Measurements from ENCODE around the gene DZIP3.
A peak's percentile ranks its signal among the peaks of the same experiment; 100 is the strongest.
"Not testable (repeated sequence)": the region's sequence is repeated elsewhere in the genome, so short reads cannot be mapped to it uniquely, and the experiment has no call there.

DZIP3 gene

DNA sequence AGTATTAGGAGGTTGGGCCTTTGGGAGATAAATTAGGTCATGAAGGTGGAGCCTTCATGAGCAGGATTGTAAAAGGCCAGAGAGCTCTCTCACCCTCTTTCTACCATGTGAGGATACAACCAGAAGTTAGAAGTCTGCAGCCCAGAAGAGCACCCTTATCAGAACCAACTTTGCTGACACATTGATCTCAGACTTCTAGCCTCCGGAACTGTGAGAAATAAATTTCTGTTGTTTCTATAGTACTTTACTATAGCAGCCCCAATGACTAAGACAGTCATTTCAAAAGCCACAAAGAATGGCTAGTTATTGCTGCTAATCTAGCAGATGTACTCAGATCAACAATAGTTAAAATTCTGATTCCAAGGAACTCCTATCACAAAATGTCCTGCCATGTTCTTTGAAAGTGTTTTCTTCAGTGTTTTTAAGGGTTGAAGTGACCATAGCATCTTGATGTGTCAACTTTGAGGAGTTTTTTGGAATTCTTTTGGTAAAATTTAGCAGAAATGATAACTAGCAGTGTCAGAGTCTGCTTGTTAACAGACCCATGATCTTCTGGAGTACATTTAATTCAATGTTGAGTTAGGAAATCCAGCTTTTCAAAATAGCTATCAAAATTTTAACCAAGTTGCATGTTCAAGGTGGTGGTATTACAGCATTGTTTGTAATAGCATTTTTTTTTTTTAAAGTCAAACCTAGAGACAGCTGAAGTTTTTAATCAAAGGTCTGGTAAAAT lies 10.3 kb downstream of the DZIP3 start:
- no peak for DNase-seq (ENCODE audit: low read depth in 2 of 3, low spot score in 2 of 3)

DNA sequence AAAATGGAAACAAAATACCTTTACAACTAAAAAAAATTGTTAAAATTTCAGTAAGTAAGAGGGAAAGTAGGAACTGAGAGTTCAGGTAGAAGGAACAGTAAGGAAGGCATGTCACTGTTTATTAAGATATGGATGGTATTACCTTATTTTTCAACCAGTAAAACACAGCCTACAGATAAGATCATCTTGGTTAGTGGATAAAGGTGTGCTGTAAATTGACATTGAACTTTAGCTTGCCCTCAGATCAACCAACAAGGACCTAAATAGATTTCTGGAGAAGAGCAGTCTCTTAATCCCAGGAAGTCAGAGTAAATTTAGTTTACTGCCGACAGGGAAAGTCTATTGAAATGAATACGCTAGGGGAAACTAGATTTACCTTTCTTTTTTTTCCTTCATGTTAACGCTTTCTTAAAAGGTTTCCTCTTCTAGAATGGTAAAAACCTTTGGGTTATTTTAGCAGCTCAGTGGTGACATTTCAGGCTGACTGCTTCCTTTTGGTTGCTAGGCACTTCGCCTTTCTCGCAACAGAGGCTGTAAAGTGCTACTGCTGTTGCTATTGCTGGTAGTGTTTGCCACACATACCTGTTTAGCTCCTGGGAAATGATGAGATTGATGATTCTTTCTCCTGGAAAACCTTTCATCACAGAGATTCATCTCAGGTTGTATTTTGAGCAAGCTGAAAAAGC lies 12.9 kb downstream of the DZIP3 start:
- no peak for DNase-seq (ENCODE audit: low read depth in 2 of 3, low spot score in 2 of 3)

- DNase-seq (ENCODE audit: low read depth in 2 of 3, low spot score in 2 of 3), result no peak
These were observed 13.4 kb downstream of the DZIP3 start for GRCh38 chr3:108602935-108603294.

GRCh38 chr3:108603691-108604090 lies 14.2 kb downstream of the DZIP3 start:
- DNase-seq (ENCODE audit: low read depth in 2 of 3, low spot score in 2 of 3), result no peak

GRCh38 chr3:108605028-108605427 lies 15.5 kb downstream of the DZIP3 start:
- DNase-seq (ENCODE audit: low read depth in 2 of 3, low spot score in 2 of 3), result no peak

- DNase-seq (ENCODE audit: low read depth in 2 of 3, low spot score in 2 of 3), result no peak
These were observed 16.0 kb downstream of the DZIP3 start for GRCh38 chr3:108605491-108605890.

DNA sequence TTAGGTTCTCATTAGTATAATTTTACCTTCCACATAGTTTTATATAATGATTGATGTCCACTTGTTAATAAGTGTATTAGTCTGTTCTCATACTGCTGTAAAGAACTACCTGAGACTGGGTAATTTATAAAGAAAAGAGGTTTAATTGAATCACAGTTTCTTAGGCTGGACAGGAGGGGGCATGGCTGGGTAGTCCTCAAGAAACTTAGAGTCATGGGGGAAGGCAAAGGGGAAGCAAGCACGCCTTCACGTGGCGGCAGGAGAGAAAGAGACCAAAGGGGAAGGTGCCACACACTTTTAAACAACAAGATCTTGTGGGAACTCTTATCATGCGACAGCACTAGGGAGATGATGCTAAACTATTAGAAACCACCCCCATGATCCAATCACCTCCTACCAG lies 19.2 kb downstream of the DZIP3 start:
- DNase-seq (ENCODE audit: low read depth in 2 of 3, low spot score in 2 of 3), result no peak

DNA sequence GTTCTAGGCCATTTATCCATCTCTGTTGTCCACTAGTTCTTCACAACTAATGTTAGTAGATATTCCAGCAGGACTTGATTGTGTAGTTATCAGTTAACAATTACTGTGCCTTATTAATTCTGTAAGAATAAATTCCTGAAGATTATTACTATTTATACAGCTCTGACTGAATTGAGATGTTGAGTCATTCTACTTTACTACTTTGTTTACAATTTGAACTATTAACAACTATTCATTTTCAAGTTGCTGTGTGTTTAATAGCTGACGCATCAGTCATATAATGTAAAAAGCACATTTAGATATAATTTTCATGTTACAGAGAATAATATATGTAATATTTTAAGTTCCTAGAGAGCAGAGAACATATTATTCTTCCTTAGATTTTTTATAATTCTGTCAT lies 21.1 kb downstream of the DZIP3 start:
- DNase-seq (ENCODE audit: low read depth in 2 of 3, low spot score in 2 of 3), result no peak

GRCh38 chr3:108616090-108616489 lies 26.6 kb downstream of the DZIP3 start:
- not testable (repeated sequence) for DNase-seq (ENCODE audit: low read depth in 2 of 3, low spot score in 2 of 3)

DNA sequence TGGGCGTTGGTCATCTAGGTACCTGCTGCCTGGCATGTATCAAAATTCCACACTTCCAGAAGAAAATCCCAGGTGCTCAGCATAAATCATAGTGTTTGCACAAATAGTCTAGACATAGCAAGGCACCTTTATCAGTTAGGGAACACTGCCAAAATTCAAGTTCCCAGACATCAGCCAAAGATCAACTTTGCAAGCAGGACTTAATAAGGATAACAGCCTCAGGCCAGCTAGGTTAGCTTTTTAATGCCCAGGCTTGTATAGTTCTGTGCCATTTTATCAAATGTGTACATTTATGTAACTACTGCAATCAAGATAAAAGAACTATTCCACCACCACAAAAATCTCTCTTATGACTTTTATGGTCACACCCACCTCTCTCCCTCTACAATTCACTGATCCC lies 30.7 kb downstream of the DZIP3 start:
- DNase-seq (ENCODE audit: low read depth in 2 of 3, low spot score in 2 of 3), result no peak

DNA sequence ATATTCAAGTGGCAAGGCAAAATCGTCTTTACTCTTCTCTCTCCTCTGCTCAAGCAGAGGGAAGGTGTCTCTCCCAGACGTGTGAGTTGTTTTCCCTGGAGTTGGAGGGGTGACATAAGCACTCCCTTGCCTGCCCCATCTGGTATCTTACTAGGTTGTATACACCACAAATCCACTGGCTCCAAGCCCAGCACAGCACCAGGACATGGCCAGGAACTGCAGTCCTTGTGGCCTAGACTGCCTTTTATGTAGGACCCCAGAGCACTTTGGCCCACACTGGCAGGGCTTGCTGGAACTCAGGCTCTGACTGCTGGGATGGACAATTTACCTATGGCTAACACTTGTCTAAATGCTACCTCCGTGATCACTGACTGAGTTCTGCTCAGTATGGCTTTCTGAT lies 34.0 kb downstream of the DZIP3 start:
- DNase-seq (ENCODE audit: low read depth in 2 of 3, low spot score in 2 of 3), result no peak

GRCh38 chr3:108629974-108630373 lies 40.5 kb downstream of the DZIP3 start:
- no peak for DNase-seq (ENCODE audit: low read depth in 2 of 3, low spot score in 2 of 3)

DNA sequence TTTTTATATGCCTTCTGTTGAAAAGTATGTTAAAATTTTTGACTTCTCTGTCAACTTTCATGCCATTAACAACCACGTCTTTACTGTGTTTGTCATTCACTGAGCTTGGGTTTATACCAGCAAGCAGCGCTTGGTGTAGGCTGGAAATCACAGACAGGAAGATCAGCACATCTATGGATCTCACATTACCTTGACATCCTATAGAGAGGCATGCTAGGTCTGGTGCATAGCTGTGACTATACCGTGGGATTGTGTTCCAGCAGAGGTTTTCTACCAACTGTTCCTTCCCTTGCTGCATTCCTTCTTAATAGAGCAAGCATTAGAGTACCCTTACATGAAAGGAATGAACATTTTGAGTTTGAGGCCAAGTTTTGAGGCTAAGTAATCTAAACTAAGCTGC lies 53.0 kb downstream of the DZIP3 start:
- DNase-seq (ENCODE audit: low read depth in 2 of 3, low spot score in 2 of 3), result no peak

DNA sequence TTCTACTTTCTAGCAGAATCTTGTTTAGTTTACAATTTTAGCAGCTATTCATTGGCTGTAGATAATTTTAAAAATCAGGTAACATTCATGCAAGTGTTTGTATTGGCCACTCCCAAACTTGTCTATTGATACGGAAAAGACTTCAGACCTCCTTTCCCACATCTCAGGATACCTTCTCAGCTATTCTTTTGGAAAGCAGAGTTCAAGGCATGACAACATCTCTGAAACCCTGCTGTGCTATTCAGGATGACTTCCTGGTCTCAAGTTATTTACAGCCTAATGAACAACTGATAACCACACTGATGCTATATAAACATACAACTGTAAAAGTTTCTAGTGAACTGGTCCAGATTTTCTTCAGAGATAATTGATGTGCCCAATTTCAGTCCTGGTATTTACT lies 55.8 kb downstream of the DZIP3 start:
- no peak for DNase-seq (ENCODE audit: low read depth in 2 of 3, low spot score in 2 of 3)

- DNase-seq (ENCODE audit: low read depth in 2 of 3, low spot score in 2 of 3), result not testable (repeated sequence)
These were observed 66.1 kb downstream of the DZIP3 start for GRCh38 chr3:108655664-108656063.

DNA sequence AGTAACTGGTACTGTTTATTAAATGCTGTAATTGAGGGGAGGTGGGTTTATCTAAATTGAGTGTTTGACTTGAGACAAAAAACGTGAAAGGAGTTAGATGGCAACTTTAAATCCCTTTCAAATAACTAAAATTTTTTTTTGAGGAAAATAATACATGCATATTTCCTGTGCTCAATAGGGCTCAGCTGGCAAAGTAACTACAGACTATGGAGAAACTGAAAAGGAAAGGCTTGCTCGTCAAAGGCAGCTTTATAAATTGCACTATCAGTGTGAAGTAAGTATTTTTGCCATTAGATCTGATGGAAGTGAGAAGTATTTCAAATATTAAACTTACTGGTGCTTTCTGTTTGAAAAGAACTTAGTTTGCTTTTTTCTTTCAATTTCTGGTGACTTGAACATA lies 72.2 kb downstream of the DZIP3 start:
- no peak for DNase-seq (ENCODE audit: low read depth in 2 of 3, low spot score in 2 of 3)

DNA sequence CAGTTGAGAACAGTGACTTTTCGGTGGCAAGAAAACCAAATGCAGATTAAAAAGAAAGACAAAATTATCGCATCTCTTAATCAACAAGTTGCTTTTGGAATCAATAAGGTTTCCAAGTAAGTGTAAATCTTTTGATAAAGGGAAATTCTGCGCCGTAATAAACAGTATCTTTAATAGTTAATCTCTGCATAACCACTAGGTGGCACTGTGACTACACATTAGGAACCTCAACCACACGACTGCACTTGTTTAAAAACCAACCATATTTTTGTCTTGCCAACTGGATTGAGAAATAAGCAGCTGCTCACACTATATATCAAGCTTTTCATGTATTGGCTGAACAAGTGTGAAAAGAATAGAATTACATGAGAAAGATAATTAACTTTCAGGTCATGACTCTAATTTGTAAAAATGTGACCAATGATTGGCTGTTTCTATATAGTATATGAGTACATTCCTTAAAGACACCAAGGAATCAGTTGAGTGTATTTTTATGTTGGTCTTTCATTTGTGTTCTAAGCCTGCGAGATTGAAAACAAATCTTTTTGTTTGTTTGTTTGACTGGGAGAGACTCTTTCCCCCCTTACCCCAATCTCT lies 72.7 kb downstream of the DZIP3 start:
- peak in 1 of 3 experiments; percentile 6 for DNase-seq (ENCODE audit: low read depth in 2 of 3, low spot score in 2 of 3)

- DNase-seq (ENCODE audit: low read depth in 2 of 3, low spot score in 2 of 3), result no peak
These were observed 74.7 kb downstream of the DZIP3 start for GRCh38 chr3:108664266-108664665.

DNA sequence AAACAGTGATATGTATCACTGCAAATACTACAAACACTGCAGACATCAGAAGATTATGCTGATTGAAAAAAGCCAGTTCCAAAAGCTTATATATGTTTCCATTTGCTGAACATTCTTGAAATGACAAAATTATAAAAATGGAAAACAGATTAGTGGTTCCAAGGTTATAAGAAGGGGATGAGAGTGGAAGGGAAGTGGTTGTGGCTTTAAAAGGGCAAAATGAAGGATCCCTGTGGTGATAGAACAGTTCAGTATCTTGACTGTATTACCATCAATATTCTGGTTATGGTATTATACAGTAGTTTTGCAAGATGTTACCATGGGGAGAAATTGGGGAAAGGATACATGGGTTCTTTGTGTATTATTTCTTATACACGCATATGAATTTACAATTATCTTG lies 77.8 kb downstream of the DZIP3 start:
- no peak for DNase-seq (ENCODE audit: low read depth in 2 of 3, low spot score in 2 of 3)

- no peak for DNase-seq (ENCODE audit: low read depth in 2 of 3, low spot score in 2 of 3)
These were observed 79.7 kb downstream of the DZIP3 start for GRCh38 chr3:108669208-108669607.

DNA sequence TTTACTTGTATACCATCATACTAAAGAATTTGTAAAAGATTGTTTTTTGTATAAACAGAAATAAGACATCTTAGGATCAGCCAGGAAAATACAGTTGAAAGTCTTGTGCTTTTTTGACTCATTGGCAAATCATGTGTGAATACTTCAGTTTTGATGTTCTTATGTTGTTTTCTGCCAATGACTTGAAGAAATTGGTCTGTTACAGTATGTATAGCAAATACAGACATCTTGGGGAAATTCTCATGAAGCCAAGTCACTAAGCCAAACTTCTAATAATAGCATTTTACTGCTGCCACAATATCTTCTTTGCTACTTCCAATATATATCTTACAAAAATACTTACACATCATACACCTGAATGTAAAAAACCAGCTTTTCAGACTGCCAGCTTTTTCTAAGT lies 83.2 kb downstream of the DZIP3 start:
- no peak for DNase-seq (ENCODE audit: low read depth in 2 of 3, low spot score in 2 of 3)

DNA sequence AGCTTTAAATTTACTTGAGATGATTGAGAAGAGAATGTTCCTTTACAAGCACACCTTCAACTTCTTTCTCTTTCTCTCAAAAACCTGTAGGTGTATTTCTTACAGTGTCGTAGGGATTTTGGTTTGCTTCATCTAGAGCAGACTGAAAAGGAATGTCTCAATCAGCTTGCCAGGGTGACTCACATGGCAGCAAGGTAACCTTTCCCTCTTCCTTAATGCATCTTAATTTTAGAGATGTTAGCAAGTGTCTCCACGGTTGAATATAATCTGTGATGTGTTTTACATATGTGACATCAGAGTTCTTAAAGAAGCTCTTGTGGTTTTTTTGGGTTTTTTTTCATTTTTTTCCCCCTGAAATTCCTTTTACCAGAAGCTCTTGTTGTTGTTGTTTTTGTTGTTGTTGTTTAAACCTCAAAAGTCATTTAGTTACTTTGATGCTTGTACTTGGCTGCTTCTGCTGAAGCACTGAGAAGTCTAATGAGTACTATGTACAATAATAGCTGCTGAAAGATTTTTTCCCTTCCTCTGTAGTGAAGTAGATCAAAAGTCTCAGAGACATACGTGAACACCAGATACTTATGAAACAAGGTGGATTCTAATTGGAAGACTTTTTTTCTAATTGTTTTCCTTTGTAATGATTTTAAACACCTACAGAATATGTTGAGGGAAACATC lies 84.6 kb downstream of the DZIP3 start:
- no peak for DNase-seq (ENCODE audit: low read depth in 2 of 3, low spot score in 2 of 3)
